ENCODE measurements around the gene BEST1. TPM values are rescaled to one million over a fixed set of nuclear protein-coding genes. Genes with fewer than 3 reads are reported as not detected.

BEST1 gene
- total and polyA plus RNA-seq, 2 of the 13 experiments (the other 11 are each of a cell fraction or from before 2014, with no cell fraction given): 0.09 to 0.65 TPM

- TF ChIP-seq, protein P1, sequence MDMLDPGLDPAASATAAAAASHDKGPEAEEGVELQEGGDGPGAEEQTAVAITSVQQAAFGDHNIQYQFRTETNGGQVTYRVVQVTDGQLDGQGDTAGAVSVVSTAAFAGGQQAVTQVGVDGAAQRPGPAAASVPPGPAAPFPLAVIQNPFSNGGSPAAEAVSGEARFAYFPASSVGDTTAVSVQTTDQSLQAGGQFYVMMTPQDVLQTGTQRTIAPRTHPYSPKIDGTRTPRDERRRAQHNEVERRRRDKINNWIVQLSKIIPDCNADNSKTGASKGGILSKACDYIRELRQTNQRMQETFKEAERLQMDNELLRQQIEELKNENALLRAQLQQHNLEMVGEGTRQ (IDR thresholded peaks at IDR 0.05; ENCODE audit: low read depth, low read length): peak; percentile 66
- TF ChIP-seq, protein P1 (CRISPR knock-in tag; IDR thresholded peaks at IDR 0.05; ENCODE audit: borderline replicate concordance): peak; percentile 88
- 0 out of 2 replicates have a peak, but pooled peaks have one; percentile 42 for TF ChIP-seq U2AF2 (IDR thresholded peaks at IDR 0.05; ENCODE audit: low read depth, low read length)
- no peak for TF ChIP-seq MBD4 (IDR thresholded peaks at IDR 0.05; ENCODE audit: borderline replicate concordance, low read length)
- no peak for TF ChIP-seq ZNF136 (CRISPR knock-in tag; IDR thresholded peaks at IDR 0.05; ENCODE audit: low read depth)
- no peak; the same call in 1 of the 2 replicates for TF ChIP-seq KDM5B (CRISPR knock-in tag; IDR thresholded peaks at IDR 0.05; ENCODE audit: borderline replicate concordance)
- TF ChIP-seq, protein P2, sequence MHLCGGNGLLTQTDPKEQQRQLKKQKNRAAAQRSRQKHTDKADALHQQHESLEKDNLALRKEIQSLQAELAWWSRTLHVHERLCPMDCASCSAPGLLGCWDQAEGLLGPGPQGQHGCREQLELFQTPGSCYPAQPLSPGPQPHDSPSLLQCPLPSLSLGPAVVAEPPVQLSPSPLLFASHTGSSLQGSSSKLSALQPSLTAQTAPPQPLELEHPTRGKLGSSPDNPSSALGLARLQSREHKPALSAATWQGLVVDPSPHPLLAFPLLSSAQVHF (CRISPR knock-in tag; IDR thresholded peaks at IDR 0.05): no peak
- no peak for TF ChIP-seq JARID2 (CRISPR knock-in tag; IDR thresholded peaks at IDR 0.05; ENCODE audit: insufficient replicate concordance)
- peak; percentile 90 for TF ChIP-seq CEBPB (IDR thresholded peaks at IDR 0.05; ENCODE audit: borderline replicate concordance, low read depth, low read length)
- peak; percentile 51; the same call in 1 of the 2 replicates for TF ChIP-seq DR1 (CRISPR knock-in tag; IDR thresholded peaks at IDR 0.05)
- TF ChIP-seq, protein P3, sequence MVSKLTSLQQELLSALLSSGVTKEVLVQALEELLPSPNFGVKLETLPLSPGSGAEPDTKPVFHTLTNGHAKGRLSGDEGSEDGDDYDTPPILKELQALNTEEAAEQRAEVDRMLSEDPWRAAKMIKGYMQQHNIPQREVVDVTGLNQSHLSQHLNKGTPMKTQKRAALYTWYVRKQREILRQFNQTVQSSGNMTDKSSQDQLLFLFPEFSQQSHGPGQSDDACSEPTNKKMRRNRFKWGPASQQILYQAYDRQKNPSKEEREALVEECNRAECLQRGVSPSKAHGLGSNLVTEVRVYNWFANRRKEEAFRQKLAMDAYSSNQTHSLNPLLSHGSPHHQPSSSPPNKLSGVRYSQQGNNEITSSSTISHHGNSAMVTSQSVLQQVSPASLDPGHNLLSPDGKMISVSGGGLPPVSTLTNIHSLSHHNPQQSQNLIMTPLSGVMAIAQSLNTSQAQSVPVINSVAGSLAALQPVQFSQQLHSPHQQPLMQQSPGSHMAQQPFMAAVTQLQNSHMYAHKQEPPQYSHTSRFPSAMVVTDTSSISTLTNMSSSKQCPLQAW (CRISPR knock-in tag; IDR thresholded peaks at IDR 0.05): no peak
- peak; percentile 32; the same call in 1 of the 2 replicates for TF ChIP-seq ZBTB21 (CRISPR knock-in tag; IDR thresholded peaks at IDR 0.05)
- TF ChIP-seq, protein P4, sequence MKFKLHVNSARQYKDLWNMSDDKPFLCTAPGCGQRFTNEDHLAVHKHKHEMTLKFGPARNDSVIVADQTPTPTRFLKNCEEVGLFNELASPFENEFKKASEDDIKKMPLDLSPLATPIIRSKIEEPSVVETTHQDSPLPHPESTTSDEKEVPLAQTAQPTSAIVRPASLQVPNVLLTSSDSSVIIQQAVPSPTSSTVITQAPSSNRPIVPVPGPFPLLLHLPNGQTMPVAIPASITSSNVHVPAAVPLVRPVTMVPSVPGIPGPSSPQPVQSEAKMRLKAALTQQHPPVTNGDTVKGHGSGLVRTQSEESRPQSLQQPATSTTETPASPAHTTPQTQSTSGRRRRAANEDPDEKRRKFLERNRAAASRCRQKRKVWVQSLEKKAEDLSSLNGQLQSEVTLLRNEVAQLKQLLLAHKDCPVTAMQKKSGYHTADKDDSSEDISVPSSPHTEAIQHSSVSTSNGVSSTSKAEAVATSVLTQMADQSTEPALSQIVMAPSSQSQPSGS (CRISPR knock-in tag; IDR thresholded peaks at IDR 0.05): peak; percentile 68
- peak; percentile 91 for TF ChIP-seq MLX (CRISPR knock-in tag; IDR thresholded peaks at IDR 0.05)
- peak; percentile 75 for TF ChIP-seq CREM (IDR thresholded peaks at IDR 0.05)
- no peak for TF ChIP-seq CREM (CRISPR knock-in tag; IDR thresholded peaks at IDR 0.05)
- TF ChIP-seq RFX5 (IDR thresholded peaks at IDR 0.05; ENCODE audit: low read depth, low read length): no peak
- TF ChIP-seq, protein P5, sequence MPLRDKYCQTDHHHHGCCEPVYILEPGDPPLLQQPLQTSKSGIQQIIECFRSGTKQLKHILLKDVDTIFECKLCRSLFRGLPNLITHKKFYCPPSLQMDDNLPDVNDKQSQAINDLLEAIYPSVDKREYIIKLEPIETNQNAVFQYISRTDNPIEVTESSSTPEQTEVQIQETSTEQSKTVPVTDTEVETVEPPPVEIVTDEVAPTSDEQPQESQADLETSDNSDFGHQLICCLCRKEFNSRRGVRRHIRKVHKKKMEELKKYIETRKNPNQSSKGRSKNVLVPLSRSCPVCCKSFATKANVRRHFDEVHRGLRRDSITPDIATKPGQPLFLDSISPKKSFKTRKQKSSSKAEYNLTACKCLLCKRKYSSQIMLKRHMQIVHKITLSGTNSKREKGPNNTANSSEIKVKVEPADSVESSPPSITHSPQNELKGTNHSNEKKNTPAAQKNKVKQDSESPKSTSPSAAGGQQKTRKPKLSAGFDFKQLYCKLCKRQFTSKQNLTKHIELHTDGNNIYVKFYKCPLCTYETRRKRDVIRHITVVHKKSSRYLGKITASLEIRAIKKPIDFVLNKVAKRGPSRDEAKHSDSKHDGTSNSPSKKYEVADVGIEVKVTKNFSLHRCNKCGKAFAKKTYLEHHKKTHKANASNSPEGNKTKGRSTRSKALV (CRISPR knock-in tag; IDR thresholded peaks at IDR 0.05): 0 out of 2 replicates have a peak, but pooled peaks have one; percentile 13
- no peak for TF ChIP-seq HDAC6 (IDR thresholded peaks at IDR 0.05; ENCODE audit: low read depth, low read length)
- peak; percentile 59; the same call in 1 of the 2 replicates for TF ChIP-seq ZNF878 (CRISPR knock-in tag; IDR thresholded peaks at IDR 0.05)
- TF ChIP-seq ZNF264 (CRISPR knock-in tag; IDR thresholded peaks at IDR 0.05): peak; percentile 97
Measured at GRCh38 chr11:61972672-61973475, 22.7 kb downstream of the BEST1 start (continued).
